Astrocyte of the cerebellum (primary cell): ENCODE results near the gene FBXW4.

Experiments used
- DNase-seq: peaks from one replicate; pipeline ENCODE4 v3.0.0-alpha.2; 2011; ENCODE audit warnings: low read depth
- H3K4me3 ChIP-seq: 2 replicates; pipeline ENCODE4 v1.5.1; 2011; ENCODE audit warnings: mild to moderate bottlenecking, low read depth, low read length, moderate library complexity
- in situ Hi-C: cut with HindIII; loops from 2 replicates; pipeline ENCODE4 v1.10.0; 2017; ENCODE audit warnings: low sequenced_read_pairs
- TF ChIP-seq, protein P1 (sequence below): IDR thresholded peaks from 2 replicates; pipeline ENCODE4 v1.5.1; 2012; ENCODE audit warnings: low read length, low read depth, moderate library complexity, mild to moderate bottlenecking; ENCODE audit errors: missing control alignments

FBXW4 gene

DNA sequence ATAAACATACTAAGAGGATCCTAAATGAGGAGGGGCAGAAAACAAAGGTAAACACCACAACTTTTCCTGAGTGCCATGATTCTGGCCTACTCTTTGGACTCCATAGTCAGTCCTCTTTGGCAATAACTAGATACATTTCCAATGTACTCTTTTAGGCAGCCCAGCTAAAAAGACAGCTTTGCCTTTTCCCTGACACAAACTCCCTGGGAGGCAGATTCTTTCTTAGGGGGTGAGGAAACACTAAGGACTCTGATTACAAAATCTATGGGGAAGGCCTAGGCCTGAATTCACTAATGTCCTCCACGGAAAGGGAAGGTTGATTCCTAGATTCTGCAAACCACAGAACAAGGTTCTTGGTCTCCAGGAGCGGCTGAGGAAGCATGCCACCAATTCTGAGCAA is 25.8 kb downstream of the FBXW4 start:
- in situ Hi-C loops: no loop called here
- DNase-seq: no peak
- TF ChIP-seq, protein P1, sequence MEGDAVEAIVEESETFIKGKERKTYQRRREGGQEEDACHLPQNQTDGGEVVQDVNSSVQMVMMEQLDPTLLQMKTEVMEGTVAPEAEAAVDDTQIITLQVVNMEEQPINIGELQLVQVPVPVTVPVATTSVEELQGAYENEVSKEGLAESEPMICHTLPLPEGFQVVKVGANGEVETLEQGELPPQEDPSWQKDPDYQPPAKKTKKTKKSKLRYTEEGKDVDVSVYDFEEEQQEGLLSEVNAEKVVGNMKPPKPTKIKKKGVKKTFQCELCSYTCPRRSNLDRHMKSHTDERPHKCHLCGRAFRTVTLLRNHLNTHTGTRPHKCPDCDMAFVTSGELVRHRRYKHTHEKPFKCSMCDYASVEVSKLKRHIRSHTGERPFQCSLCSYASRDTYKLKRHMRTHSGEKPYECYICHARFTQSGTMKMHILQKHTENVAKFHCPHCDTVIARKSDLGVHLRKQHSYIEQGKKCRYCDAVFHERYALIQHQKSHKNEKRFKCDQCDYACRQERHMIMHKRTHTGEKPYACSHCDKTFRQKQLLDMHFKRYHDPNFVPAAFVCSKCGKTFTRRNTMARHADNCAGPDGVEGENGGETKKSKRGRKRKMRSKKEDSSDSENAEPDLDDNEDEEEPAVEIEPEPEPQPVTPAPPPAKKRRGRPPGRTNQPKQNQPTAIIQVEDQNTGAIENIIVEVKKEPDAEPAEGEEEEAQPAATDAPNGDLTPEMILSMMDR: no peak
- no peak overlapping the region for H3K4me3 ChIP-seq

DNA sequence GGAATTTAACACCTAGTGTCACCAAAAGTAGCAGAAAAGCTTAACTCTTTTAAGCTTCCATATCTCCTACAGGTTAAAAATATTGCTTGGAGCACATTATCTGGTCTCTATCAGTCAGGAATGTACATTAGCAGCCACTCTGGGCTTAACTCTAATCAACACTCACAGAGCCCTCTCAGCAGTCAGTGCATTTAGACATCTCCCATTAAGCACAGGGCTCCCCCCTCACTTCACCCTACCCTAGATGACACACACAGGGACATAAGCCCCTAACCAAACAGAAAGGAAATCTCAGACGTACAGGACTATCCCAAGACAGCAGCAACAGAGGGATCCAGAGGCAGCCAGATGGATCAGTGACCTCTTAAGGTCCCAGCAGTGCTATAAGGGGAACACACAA is 26.4 kb downstream of the FBXW4 start:
- TF ChIP-seq, protein P1: no peak
- in situ Hi-C loops: no loop called here

DNA sequence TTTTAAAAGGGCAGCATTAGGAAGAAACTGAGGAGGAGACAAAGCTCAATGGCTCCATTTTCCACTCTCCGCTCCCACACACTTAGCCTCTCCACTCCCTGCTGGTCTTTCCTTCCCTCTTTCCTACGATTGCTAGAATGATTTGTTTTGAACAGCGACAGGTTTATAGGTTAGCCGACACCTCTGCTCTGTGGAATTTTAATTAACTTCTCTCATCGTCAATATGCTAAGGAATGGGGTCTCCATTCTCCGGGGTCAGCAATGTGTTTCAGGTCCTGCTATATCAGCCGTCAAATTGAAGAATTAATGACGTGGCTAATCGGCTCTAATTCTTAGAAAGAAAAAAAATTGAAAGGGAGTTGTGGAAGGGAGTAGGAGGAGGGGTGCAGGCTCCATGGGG is 28.9 kb downstream of the FBXW4 start:
- no peak for DNase-seq
- in situ Hi-C loops: no loop called here
- no peak overlapping the region for H3K4me3 ChIP-seq
- TF ChIP-seq, protein P1: no peak

More for the DNA sequence above, 26.4 kb downstream of the FBXW4 start:
- no peak for DNase-seq
- H3K4me3 ChIP-seq: no peak overlapping the region

DNA sequence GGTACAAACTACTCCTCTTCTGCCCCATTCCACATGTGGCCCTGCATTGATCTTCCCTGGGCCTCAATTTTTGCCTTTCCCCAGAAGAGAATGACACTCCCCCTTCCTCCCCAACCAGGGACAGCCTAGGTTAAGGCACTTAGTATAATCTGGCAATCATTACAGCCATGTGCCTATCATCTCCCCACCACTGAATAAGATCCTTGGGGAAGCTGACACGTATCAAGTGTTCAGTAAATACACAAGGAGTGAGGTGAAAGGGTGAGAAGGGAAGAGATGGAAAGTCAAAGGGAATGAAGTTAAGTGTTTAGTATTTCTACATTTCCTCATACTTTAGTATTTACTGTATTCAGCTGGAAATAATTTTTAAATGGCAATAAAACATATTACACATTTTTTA is 31.9 kb downstream of the FBXW4 start:
- TF ChIP-seq, protein P1: no peak
- H3K4me3 ChIP-seq: no peak overlapping the region
- in situ Hi-C loops: no loop called here
- DNase-seq: no peak

DNA sequence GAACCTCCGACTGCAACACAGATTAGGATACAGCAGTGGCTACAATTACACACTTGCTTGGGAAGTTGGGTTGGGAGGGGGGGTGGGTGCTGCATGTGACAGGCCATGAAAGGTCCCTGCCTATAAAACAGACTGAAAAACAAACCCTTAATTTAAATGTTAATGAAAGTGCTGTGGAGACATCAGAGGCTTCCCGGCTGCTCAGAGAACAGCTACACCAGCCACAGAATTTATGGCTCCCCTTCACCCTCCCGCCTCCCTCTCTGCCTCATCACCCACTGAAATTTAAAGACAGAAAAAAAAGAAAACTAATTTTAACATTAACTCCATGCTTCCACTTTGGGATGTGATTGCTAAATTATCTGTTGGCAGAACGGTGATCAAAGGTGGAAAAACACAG is 34.7 kb downstream of the FBXW4 start:
- in situ Hi-C loops: no loop called here
- no peak for DNase-seq
- no peak overlapping the region for H3K4me3 ChIP-seq
- TF ChIP-seq, protein P1: no peak

DNA sequence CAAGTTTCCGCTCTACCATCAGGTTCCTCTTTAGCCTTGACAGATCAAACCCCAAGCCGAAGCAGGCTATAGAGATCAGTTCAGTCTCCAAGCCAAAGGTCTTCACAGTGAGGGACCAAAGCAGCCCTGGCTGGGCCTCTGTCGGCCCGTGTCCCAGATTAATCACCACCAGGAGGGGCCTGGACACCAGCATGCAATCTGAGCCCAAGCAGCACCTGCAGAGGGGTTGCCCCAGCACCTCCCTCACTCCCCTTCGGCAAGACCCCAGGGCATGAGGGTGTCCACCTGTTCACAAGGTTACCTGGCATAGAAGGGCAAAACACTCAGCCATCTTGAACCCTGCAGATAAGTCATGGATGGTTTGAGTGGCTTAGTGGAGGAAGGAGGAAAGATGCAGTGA is 36.0 kb downstream of the FBXW4 start:
- in situ Hi-C loops: no loop called here
- TF ChIP-seq, protein P1: no peak
- no peak for DNase-seq
- no peak overlapping the region for H3K4me3 ChIP-seq

DNA sequence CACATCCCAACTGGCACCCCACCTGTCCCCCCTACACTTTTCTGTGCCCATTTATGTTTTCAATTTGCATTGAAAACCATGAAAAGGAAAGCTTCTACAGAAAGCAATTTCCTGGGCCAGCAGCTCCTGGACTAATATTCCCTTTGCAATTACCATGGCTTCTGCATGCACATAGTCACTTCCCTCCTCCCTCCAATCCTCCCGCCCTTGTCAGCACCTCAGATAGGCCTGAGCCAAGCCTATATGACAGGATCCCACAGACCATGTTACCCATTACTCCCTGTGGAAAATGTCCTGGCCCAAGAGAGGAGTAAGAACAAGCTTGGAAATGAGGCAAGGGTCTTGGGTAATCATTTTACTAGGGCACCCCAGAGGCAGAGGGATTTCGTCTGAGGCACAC is 38.1 kb downstream of the FBXW4 start:
- in situ Hi-C loops: no loop called here
- TF ChIP-seq, protein P1: no peak
- DNase-seq: no peak
- no peak overlapping the region for H3K4me3 ChIP-seq
